Measurements from ENCODE around the gene AIRE.
"Not testable (repeated sequence)": the region's sequence is repeated elsewhere in the genome, so short reads cannot be mapped to it uniquely, and the experiment has no call there.

The AIRE gene

DNA sequence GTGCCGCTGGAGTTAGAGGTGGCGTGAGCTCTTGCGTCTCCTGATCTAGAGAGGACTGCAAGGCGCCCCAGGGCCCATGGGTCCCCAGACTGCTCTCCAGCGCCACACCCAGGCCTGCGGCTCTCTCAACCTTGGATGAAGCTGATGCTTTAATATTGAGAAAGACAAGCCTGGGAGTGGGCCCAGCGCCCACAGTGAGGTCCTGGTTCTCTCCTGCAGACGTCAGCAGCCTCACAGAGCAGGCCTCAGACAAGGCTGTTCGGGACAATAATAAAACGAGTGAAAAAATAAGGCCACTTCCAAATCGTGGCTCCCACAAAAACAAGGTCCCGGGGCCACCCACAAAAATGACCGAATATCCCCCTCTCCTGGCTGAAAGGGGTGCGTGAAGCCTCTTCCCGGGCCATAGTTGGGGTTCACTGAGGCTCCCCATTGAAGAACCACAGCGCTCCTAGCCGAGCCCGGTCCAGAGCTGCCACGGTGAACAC lies 18.0 kb upstream of the AIRE start:
- DNase-seq (ENCODE audit: low spot score) = no peak

DNA sequence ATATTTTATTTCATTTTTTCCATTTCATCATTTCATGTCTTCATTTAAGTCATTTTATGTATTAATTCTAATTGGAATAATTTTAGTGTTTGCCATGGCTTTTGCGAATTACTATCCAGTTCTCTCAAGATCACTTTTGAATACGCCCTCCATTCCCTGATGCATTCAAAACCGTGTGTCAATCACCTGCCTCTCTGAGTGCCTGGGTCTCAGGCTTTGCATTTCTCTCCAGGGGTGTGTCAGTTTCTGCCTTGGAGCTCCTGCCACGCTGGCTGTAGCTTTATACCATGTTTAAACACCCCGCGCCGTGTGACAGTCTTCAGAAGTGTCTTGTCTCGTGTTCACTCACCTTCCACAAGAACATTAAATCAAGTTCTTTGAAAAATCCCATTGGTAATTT lies 16.6 kb upstream of the AIRE start:
- no peak for DNase-seq (ENCODE audit: low spot score)

DNA sequence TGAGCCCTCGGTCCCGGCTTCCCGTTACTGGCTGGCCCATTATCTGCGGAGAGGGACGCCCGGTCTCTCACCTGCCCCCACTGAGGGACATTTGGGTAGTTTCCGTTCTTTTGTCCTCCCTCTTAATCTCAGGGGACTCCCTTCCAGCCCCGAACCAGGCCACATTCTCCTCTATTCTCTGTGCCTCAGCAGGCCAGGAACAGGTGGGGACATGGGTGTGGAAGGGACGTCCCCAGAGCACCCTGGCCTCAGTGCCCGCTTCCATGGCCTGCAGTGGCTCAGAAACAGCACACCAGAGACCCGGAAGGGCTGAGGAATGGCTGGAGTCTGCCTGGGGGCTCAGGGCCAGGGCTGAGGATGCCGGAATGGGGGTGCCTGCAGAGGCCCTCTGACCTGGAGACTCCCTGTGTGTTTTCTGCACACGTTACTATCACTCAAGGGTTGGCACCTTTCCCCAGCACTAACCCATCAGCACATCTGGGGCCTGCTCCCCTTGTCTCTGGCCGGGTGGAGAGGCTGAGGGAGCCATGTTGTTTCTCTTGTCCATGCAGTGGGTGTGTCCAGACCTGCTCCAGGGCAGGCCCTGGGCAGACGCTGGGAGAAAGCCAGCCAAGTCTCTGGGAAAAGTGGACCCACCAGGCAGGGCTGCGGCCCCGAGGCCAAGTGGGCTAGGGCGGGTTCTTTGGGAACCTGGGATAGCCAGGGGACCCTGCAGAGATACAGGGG lies 14.0 kb upstream of the AIRE start:
- no peak for DNase-seq (ENCODE audit: low spot score)

DNA sequence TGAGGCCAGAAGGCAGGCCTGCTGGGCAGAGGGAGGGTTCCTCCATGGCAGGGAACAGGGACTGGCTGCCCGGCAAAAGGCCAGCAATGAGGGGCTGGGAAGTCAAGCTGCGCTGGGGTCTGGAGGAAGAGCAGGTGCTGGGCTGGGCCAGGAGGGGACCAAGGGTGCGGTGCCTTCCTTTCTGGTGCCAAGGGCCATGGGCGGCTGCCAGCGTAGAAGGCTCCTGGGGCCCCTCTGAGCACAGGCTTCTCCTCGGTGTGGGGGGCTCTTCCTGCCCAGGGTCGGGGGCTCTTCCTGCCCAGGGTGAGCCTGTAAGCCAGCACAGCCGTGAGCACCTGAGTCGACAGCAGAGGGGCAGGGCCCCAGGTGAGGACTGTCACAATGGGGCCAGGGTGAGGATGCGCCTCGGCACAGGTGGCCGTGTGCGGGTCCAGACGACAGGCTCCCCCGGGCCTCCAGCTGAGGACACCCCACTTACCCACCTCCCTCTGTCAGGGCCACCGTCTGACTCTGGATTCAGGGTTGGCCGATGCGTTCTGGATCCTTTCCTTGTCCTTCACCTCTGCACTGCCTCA lies 13.3 kb upstream of the AIRE start:
- DNase-seq (ENCODE audit: low spot score) = no peak

DNA sequence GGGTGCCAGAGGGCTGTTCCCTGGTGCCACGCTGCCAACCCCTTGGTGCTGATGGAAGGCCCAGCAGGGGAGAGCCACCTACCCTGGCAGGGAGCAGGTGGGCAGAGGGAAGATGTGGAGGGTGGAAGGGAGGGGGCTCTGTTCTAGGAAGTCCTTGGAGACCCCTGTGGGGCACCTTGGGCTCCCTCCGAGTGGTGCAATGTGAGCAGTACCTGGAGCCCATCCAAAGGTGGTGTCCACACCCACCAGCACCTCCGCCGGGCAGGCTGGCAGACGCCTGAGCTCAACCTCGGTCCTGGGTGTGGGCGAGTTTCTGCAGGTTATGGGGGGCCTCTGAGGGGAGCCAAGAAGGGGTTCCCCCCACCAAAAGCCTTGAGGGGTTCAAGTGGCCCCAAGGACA lies 12.6 kb upstream of the AIRE start:
- no peak for DNase-seq (ENCODE audit: low spot score)

DNA sequence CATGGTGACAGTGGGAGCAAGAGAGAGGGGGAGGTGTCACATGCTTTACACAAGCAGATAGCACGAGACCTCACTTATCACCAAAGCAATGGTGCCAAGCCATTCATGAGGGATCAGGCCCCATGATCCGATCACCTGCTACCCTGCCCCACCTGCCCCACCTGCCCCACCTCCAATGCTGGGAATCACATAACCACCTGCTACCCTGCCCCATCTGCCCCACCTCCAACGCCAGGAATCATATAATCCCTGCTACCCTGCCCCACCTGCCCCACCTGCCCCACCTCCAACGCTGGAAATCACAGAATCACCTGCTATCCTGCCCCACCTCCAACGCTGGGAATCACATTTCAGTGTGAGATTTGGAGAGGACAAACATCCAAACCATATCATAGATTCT lies 10.6 kb upstream of the AIRE start:
- no peak for DNase-seq (ENCODE audit: low spot score)

DNA sequence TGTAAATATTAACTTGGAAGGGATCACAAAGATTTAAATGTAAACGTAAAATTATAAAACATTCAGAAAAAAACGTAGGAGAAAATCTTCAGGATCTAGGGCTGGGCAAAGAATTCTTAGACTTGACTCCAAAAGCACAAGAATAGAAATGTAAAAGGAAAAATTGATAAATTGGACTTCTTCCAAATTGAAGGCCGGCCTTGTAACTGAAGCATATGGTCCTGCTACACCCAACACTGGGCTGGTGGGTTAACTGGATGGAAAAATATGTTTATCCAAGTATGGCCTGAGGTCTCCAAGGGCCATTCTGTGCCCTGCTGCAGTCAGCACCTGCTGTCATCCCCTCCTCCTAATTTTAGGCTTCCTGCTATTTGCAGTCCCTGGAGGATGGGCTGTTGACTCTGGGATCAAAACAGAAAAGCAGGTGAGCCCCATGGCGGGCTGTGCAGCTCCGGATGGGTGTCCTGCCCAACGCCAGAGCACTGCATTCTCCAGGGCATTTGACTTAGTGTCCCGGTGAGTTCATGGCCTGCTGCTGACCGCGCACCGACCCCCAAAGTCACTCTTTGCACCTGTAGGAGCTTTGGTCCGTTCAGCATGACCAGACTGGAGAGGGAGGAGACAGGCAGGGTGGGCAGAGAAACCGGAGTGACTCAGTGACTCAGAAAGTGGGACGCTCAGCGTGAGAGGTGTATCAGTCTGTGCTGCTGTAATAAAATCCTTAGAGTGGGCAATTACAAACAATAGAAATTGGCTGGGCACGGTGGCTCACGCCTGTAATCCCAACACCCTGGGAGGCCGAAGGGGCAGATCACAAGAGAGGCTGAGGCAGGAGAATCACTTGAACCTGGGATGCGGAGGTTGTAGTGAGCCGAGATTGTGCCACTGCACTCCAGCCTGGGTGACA lies 6.1 kb upstream of the AIRE start:
- no peak for DNase-seq (ENCODE audit: low spot score)

DNA sequence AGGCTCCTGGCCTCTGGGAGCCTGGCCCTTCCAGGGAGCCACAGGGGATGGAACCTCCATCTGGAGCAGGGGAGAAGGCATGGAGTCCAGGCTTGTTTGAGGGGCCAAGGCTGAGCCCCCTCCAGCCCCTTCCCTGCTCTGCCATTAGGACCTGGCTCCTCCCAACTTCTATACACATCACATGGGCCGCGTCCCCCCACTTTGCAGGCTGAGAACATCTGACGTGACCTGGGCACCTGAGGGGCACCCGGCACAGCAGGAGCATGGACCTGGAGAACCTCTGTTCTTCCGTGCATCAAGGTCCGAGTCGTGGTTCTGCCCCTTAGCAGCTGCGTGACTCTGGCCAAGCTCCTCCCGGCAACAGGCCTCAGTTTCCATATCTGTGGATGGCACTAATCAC lies 3.9 kb upstream of the AIRE start:
- no peak for DNase-seq (ENCODE audit: low spot score)

DNA sequence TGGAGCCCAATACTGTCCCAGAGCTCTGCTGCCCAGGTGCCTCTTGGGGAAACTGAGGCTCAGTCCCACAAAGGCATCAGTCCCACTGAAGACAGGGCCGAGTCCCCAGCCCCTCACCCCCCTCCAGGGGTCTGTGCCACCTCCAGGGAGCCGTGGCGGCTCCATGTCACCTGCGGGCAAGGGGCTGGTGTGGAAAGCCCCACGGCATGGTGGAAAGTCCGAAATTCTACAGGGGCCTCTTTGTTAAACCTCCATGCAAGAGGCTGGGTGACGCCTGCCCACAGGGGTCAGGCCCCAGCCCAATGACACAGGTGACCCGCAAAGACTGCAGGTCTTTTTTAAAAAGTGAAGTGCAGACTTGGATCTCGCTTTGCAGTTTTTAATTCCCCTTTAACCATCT lies 3.3 kb upstream of the AIRE start:
- no peak for DNase-seq (ENCODE audit: low spot score)

DNA sequence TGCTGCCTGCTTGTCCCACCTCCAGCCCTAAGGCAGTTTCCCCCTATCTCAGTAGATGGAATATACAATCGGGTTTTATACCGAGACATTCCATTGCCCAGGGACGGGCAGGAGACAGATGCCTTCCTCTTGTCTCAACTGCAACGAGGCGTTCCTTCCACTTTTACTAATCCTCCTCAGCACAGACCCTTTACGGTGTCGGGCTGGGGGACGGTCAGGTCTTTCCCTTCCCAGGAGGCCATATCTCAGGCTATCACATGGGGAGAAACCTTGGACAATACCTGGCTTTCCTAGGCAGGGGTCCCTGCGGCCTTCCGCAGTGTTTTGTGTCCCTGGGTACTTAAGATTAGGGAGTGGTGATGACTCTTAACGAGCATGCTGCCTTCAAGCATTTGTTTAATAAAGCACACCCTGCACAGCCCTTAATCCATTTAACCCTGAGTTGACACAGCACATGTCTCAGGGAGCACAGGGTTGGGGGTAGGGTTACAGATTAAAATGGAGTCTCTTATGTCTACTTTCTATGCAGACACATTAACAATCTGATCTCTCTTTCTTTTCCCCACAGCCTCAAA lies 2.4 kb upstream of the AIRE start:
- not testable (repeated sequence) for DNase-seq (ENCODE audit: low spot score)

DNA sequence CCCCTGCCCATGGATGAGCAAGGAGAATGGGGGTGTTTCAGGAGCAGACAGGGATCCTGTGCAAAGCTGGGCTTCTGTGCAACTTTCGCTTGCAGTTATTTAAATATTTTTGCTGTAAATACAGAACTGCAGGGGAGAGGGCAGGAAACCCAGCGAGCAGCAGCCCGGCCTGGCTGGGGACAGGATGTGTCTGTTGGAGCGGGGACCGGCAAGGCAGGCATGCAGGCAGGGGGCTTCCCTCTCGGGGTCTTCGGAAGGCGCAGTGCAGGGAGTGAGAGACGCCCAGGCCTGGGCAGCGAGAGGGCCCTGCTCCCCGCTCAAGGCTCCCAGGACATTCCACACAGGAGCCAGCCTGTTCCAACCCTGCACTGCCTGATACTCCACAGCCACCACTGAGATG lies 1.7 kb upstream of the AIRE start:
- no peak for DNase-seq (ENCODE audit: low spot score)

DNA sequence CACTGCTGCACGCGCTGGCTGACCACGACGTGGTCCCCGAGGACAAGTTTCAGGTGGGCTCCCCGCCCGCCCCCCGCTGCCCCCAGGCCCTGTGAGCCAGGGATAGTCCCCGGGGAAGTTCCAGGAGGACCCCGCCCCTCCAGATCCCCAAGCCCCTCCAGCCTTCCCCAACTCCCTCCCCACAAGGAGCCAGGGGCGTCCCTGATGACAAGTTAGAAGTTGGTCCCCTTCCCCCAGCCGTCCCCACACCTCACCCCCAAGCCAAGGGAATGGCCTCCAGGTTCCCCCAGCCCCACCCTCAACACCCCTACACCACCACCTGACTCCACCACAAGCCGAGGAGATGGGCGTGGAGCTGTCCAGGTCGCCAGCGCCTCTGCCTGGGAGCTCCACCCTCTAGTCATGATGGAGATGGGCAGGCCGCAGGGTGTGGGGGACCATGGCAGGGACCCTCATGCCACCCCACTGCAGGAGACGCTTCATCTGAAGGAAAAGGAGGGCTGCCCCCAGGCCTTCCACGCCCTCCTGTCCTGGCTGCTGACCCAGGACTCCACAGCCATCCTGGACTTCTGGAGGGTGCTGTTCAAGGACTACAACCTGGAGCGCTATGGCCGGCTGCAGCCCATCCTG lies 525 bp downstream of the AIRE start:
- DNase-seq (ENCODE audit: low spot score) = no peak

DNA sequence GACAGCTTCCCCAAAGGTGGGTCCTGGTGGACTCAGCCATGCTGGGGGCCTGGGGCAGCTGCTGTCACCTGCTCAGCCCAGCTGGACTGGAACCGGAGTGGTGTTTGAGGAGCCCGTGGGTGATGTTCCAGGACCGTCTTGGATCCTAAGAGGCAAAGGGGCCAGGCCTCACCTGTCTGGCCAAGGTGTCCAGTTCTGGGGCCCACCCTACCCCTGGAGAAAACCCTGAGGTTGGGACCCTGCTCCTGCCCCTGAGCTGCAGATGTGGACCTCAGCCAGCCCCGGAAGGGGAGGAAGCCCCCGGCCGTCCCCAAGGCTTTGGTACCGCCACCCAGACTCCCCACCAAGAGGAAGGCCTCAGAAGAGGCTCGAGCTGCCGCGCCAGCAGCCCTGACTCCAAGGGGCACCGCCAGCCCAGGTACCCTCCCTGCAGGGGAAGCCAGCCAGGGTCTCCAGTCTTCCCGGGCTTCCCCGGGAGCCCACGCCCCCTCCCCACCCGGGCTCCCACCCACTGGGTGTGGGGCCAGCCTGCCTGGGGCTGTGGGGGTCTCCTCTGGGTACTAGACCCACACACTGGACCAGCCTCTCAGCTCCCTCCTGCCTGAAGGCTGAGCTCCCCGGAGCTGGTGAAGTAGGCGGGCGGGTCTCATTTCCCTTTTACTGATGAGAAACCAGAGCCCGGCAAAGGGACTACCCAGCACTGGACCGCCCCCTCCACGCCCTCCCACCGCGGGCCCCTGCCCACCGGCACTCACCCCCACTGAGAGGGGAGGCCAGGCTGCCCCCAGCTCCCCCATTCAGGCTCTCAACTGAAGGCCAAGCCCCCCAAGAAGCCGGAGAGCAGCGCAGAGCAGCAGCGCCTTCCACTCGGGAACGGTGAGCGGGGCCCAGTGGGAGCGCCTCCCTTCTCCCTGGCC lies 1.3 kb downstream of the AIRE start:
- no peak for DNase-seq (ENCODE audit: low spot score)

DNA sequence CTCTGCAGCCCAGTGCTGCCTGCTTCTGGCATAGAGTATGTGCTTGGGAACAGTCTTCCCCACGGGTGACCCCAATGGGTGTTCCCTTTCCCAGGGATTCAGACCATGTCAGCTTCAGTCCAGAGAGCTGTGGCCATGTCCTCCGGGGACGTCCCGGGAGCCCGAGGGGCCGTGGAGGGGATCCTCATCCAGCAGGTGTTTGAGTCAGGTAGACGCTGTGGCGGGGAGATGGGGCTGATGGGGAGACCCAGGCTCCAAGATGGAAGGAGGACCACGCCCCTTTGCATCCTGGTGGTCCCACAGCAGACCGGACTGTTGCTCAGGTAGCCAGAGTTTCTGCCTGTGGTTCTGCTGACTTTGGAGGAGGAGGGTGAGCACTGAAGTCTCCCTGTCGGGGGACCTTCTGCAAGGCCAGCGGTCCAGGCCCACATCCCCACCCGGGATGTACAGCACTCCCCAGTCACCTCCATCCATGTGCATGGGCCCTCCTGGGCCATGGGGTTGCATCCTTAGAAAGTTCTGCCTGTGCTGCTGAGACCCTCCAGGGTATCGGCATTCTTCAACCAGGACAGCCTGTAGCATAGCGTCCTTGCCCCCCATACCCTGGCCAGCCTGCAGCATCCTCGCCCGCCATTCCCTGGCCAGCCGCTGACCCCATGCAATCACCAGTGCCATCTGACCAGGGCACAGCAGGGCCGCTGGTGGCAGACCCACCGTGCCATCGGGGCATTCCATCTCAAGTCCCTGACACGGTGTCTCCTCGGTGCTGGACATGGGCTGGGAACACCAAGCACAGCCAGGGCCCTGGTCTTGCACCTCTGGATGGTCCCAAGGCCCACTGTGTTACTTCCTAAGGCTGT lies 2.8 kb downstream of the AIRE start:
- no peak for DNase-seq (ENCODE audit: low spot score)

DNA sequence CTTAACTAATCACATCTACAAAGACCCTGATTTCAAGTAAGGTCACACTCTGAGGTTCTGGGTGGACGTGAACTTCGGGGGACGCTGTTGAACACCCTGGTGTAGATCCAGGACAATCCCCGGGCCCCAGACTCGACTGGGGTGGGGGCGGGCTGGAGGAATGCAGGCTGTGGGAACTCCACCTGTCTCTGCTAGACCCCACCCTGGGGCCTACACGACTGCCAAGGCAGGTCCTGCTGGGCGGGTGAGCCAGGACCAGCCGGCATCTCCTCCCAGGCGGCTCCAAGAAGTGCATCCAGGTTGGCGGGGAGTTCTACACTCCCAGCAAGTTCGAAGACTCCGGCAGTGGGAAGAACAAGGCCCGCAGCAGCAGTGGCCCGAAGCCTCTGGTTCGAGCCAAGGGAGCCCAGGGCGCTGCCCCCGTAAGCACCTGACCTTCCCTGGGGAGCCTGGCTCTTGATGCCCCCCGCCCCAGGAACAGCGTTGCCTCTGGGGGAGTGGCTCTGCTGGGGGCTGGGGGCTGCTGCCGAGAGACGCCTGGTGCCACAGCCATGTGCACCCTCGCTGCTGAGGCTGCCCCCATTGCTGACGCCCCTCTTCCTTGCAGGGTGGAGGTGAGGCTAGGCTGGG lies 3.8 kb downstream of the AIRE start:
- DNase-seq (ENCODE audit: low spot score) = no peak

DNA sequence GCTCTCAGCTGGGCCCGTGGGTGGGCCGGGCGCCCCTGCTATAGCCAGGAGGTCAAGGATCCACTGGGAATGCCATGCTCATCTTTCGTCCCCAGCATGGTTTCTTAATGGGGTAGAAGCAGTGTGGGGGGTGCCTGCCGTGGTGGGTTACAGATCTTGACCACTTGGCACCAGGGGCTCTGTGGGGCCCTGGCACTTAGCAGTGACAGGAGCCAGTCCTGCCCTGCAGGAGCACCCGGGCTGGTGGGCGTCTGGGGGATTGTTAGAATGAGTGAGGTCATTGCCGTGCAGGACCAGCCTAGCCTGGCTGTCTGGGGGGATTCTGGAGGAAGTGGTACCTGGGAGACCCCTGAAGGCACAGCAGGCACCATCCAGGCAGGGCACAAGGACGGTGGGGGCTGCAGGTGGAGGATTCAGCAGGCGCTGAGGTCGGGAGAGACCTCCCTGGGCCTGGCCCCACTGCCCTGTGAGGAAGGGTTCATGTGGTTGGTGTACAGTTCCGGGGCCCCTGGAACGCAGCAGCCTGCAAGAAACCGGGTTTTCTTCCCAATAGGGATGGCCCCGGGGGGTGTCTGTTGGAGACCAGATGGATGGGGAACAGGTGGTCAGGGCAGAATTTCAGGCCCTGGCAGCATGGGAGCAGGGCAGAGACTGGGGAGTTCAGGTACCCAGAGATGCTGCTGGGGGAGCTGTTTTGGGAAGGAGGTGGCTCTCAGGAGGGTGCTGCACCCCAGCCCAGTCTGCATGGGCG lies 4.8 kb downstream of the AIRE start:
- no peak for DNase-seq (ENCODE audit: low spot score)

DNA sequence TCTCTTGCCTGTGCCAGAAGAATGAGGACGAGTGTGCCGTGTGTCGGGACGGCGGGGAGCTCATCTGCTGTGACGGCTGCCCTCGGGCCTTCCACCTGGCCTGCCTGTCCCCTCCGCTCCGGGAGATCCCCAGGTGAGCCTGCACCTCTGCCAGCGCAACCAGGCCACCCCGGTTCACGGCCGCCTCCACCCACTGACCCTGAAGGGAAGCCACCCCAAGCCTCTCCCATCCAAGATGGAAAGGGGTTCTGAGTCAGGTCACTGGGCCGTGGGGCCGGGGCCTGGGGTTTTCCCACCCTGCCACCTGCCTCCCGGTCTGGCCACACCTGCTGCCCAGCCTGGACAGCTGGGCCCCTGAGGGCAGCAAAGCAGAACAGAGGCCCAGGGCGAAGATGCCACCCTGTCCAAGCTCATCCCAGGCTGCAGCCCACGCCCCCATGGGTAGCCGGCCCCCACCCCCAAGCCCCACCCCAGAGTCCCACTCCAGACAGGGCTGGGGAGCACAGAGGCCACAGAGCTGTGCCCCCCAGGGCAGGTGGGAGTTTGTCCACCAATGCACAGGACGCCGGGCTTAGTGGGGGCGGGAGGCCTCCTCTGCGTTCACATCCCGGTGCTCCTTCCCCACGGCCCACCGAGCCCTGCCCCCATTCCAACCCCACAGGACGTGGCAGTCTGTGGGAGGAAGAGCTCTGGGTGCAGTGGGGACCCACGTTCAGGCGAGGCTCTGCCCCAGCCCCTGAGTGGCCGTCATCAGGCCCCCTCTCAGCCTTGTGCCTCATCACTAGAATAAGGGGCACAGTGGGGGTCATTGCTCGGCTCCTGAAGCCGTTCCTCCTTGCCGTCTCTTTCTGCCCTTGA lies 5.6 kb downstream of the AIRE start:
- no peak for DNase-seq (ENCODE audit: low spot score)
